Right lobe of liver (tissue), 4 donors: ENCODE measurements around the gene ZC3H13.

Source experiments
- CTCF ChIP-seq, 4 donors: fragments of 200-600 bp in 3 of 4; fragments of 450-650 bp in 1 of 4; IDR thresholded peaks; one replicate each; pipeline versions ENCODE4 v1.5.1 to v1.8.0; 2016 to 2022; ENCODE audit warnings: antibody characterized with exemption in 4 of 4, mild to moderate bottlenecking in 2 of 4
- POLR2A ChIP-seq: fragments of 450-650 bp; IDR thresholded peaks from one replicate; pipeline ENCODE4 v1.6.1; 2017; ENCODE audit warnings: antibody characterized with exemption, mild to moderate bottlenecking
- donor health status: DM: no; HTN: no; CAD: no.
- donor health status: DM: no; HTN: no; CAD: no.
- donor health status: DM: no; HTN: yes; CAD: no.

GRCh38 chr13:45932676-45933075 lies 119.9 kb downstream of the ZC3H13 start:
- TF ChIP-seq POLR2A (no peak), CTCF (IDR thresholded peaks at IDR 0.05) (no peak)
